ENCODE measurements around the gene ADARB2. TPM values are rescaled to one million over a fixed set of nuclear protein-coding genes. Genes with fewer than 3 reads are reported as not detected.

Gene ADARB2
- total and polyA plus RNA-seq, 3 donors from 2014 or later = 8.5 to 13.0 (median 10.4) TPM

DNA sequence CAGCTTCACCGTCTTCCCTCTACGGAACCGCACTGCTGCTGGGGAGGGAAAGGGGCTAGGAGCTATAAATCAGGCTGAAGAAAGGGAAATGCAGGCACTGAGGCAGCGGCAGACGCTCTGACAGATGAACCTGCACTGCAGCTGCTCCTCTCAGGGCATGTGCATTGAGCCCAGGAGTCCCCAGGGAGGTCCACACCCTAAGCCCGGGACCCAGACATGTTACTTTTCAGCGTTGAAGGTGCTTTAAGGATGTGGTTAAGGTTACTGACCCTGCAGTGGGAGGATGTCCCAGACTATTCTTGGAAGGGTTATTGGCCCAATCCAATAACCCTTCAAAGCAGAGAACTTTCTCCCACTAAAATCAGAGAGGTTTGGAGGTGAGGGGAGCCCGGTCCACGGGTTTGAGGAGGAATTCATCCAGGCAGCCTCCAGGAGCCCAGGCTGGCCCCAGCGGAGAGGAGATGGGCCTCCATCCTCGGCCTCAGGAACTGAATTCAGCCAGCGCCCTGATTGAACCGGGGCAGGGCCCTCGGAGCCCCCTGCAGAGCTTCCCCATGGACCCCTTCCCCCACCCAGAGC lies 75.4 kb downstream of the ADARB2 start:
- TF ChIP-seq POLR2A (IDR thresholded peaks at IDR 0.05) = no peak
- TF ChIP-seq, protein P1, sequence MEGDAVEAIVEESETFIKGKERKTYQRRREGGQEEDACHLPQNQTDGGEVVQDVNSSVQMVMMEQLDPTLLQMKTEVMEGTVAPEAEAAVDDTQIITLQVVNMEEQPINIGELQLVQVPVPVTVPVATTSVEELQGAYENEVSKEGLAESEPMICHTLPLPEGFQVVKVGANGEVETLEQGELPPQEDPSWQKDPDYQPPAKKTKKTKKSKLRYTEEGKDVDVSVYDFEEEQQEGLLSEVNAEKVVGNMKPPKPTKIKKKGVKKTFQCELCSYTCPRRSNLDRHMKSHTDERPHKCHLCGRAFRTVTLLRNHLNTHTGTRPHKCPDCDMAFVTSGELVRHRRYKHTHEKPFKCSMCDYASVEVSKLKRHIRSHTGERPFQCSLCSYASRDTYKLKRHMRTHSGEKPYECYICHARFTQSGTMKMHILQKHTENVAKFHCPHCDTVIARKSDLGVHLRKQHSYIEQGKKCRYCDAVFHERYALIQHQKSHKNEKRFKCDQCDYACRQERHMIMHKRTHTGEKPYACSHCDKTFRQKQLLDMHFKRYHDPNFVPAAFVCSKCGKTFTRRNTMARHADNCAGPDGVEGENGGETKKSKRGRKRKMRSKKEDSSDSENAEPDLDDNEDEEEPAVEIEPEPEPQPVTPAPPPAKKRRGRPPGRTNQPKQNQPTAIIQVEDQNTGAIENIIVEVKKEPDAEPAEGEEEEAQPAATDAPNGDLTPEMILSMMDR (IDR thresholded peaks at IDR 0.05) = no peak
- Histone ChIP-seq H3K9me3 (no peaks in the 10 kb centered on the region), H3K27ac (no peak overlapping the region), H3K36me3 (ENCODE audit: low read depth, missing control alignments) (no peaks in the 10 kb centered on the region), H3K4me1 (no peaks in the 10 kb centered on the region), H3K27me3 (no peaks in the 10 kb centered on the region), H3K4me3 (no peak overlapping the region)
- 75 to 77% methylated on average over 10 to 14 of the region's 14 CpGs for WGBS, 2 donors
- intact Hi-C loops (cut with DNase I; ENCODE audit: low total_unique reads) = no loop called here
- no peak for DNase-seq

DNA sequence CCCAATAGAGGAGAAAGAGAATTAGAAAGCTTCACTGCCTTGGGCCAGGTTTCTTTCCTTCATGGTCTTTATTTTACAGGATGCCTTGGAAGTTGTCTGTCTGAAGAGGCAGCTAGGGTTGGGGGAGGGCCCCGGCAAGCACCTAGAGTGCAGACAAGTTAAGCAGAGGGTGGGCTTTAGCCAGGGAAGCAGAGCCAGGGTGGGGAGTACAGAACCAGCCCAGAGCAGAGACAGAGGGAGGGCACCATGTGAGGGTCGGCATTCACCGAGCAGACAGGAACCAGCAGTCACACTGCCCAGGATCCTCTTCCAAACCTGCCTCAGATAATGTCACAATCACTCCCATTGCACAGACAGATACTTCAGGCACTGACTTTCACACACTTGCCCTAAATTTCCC lies 75.9 kb downstream of the ADARB2 start:
- H3K27me3 ChIP-seq = no peaks in the 10 kb centered on the region
- no peaks in the 10 kb centered on the region for H3K36me3 ChIP-seq (ENCODE audit: low read depth, missing control alignments)
- no peaks in the 10 kb centered on the region for H3K9me3 ChIP-seq
- H3K4me3 ChIP-seq = no peak overlapping the region
- TF ChIP-seq, protein P1 (IDR thresholded peaks at IDR 0.05) = no peak
- TF ChIP-seq POLR2A (IDR thresholded peaks at IDR 0.05) = no peak
- 92 to 100% methylated on average over 3 of the region's 3 CpGs for WGBS, 2 donors
- H3K27ac ChIP-seq = no peak overlapping the region
- DNase-seq = no peak
- intact Hi-C loops (cut with DNase I; ENCODE audit: low total_unique reads) = no loop called here
- H3K4me1 ChIP-seq = no peaks in the 10 kb centered on the region

DNA sequence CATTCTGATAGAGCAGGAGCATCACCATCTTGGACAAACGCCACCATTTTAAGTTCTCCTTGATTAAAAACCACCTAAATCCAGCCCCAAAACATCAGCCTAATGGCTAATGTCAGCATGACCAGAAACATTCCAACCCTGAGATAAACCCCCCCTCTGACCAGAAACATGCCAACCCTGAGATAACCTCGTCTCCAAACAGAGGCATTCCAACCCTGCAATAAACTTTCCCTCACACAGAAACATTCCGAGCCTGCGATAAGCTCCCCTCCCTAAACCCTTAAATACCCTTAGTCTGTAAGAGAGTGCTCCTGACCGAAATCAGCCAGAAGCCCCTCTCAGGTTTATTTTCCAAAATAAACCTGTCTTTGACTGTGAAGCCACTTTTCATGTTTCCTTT lies 76.5 kb downstream of the ADARB2 start:
- Histone ChIP-seq H3K27me3 (no peaks in the 10 kb centered on the region), H3K4me3 (no peak overlapping the region), H3K4me1 (no peaks in the 10 kb centered on the region), H3K27ac (no peak overlapping the region), H3K9me3 (no peaks in the 10 kb centered on the region), H3K36me3 (ENCODE audit: low read depth, missing control alignments) (no peaks in the 10 kb centered on the region)
- WGBS, 2 donors = 42 to 44% methylated on average over 5 of the region's 5 CpGs
- no peak for DNase-seq
- no peak for TF ChIP-seq POLR2A (IDR thresholded peaks at IDR 0.05)
- TF ChIP-seq, protein P1 (IDR thresholded peaks at IDR 0.05) = no peak
- intact Hi-C loops (cut with DNase I; ENCODE audit: low total_unique reads) = no loop called here

DNA sequence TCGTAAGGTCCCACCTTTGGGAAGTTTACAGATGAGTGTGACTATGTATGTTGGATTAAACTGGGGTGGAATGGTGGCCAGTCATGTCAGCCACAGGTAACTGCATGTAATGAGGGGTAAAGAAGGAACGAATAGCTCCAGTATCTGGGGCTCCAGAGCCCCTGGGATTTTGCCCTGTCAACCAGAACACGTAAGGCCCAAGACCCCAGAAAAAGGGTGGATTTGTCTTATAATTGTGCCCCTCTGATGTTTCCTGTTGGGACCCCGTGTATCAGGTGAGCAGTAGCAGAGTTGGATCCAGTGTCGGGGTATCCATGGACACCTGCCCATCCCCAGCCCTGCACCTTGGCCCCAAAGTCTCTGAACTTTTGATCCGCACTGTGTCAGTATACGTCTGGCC lies 76.9 kb downstream of the ADARB2 start:
- Histone ChIP-seq H3K9me3 (no peaks in the 10 kb centered on the region), H3K36me3 (ENCODE audit: low read depth, missing control alignments) (no peaks in the 10 kb centered on the region), H3K4me3 (no peak overlapping the region), H3K27me3 (no peaks in the 10 kb centered on the region), H3K27ac (no peak overlapping the region), H3K4me1 (no peaks in the 10 kb centered on the region)
- TF ChIP-seq, protein P1 (IDR thresholded peaks at IDR 0.05) = no peak
- TF ChIP-seq POLR2A (IDR thresholded peaks at IDR 0.05) = no peak
- intact Hi-C loops (cut with DNase I; ENCODE audit: low total_unique reads) = no loop called here
- no peak for DNase-seq
- WGBS, 2 donors = 69 to 88% methylated on average over 7 of the region's 7 CpGs

DNA sequence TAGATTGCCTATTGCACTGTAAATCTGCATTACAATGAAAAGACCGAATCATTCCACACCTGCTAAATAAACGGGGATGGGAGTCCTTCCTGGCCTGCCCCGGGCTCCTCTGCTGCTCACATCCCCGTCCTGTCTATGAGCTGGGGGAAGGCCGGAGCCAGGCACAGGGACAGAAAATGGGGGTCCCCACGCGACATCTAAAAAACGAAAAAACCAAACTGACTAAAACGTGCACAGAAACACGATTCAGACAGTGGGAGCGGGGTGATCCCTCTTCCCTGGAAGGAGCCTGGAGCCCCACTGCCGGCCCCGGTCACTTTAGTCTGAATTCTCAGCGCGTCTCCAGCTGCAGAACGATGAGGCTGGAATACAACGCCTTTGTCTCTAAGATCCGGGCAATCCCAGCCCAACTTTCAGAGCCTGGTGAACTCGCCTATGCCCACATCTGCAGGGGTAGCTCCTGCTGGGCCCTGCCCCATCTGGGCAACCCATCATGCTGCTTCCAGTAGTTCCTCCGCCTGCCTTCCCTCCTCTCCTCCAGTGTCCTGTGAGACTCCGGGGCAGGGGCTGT lies 78.0 kb downstream of the ADARB2 start:
- intact Hi-C loops (cut with DNase I; ENCODE audit: low total_unique reads) = no loop called here
- WGBS, 2 donors = 82 to 87% methylated on average over 16 to 21 of the region's 21 CpGs
- H3K27me3 ChIP-seq = no peaks in the 10 kb centered on the region
- H3K4me3 ChIP-seq = no peak overlapping the region
- H3K36me3 ChIP-seq (ENCODE audit: low read depth, missing control alignments) = no peaks in the 10 kb centered on the region
- no peak overlapping the region for H3K27ac ChIP-seq
- TF ChIP-seq POLR2A (IDR thresholded peaks at IDR 0.05) = no peak
- TF ChIP-seq, protein P1 (IDR thresholded peaks at IDR 0.05) = no peak
- no peaks in the 10 kb centered on the region for H3K9me3 ChIP-seq
- DNase-seq = no peak
- no peaks in the 10 kb centered on the region for H3K4me1 ChIP-seq

Data from testis (tissue), 3 donors.